NCI-H2171 (cell line): ENCODE data around the gene GABRD.

Source experiments
- DNase-seq: peaks from one replicate; lab custom pipeline; 2025; lab: John Stamatoyannopoulos, UW

GABRD gene

DNA sequence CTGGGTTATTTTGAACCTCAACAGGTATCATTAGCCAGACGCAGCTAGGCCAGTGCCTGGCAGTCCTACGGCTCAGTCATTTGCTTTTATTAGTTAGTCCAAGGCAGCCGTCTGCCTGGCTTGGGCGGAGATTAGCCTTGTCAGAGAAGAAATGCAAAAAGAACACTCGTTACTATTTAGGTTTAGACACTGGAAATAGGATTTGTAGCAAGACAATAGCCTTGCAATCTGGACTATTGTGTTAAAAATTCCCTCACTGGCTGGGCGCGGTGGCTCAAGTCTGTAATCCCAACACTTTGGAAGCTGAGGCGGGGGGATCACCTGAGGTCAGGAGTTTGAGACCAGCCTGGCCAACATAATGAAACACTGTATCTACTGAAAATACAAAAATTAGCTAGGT is 20.1 kb downstream of the GABRD start:
- no peak for DNase-seq

DNA sequence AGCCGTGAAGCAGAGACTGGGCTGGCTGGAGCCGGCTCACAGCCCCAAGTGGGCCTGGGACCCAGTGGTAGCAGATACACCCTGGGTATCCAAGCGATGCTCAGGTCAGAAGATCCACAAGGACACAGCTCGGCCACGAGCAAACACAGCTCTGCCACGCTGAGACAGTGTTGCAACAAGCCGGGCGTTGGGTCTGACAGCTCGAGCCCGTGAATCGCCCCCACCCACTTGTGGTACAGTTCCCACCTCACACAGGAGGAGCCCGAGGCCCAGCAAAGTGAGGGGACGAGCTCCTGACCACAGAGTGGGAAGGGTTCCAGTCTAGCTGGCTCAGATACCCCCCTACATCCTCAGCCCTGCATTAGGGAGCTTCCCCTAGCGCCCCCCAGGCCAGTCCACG is 22.2 kb downstream of the GABRD start:
- no peak for DNase-seq

DNA sequence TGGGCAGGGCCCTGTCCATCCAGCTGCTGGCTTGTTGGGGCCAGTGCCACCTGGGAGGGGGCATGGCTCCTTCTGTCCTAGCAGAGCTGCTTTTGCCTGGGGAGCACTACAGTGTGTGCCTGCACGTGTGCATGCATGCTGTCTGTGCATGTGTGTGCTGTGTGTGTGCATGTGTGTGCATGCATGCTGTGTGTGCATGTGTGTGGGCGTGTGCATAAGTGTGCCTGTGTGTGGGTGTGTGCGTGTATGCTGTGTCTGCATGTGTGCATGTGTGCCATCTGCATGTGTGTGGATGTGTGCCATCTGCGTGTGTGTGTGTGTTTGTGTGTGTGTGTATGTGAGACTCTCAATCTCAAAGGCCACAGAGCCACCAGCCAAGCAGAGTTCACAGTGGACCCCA is 22.7 kb downstream of the GABRD start:
- DNase-seq = no peak

DNA sequence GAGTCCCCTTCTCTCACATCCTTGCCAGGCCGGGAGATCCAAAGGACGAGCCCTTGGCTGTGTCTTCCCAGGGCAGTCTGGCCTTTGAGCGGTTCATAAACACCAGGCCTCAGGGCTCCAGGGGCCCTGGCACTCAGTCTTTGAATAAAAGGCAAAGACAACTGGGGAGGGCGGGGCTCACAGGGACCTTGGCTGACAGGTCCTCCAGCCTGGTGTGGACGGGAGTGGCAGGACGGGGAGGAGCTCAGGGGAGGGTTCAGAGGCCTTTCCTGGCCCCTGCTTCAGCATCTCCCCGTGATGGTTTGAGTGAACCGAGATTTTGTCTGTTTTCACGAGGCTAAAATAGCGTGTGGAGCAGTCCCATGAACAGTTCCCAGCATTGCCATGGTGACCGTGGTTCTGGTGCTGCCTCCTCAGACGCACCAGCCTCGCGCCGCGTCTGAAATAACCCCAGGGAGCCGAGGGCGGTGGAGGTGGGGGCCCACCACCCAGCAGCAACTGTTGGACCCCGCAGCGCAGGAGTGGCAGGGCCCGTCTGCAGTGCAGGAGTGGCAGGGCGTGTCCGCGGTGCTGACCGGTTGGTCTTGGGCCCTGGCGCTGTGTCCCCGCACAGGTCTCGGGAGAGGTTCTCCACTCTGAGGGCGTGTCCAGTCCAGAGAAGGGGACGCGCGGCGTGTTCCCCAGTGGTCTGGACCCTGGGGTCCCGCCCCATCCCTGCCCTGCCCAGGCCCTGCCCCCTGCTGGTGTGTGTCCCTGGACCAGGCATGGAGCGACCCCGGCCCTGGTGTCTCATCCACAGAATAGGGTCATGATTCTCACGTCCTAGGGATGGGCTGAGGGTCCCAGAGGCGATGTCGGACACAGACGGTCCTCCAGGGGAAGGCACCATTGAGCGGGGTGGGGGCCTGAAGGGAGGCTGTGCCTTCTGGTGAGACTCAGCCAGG is 24.0 kb downstream of the GABRD start:
- DNase-seq = no peak

DNA sequence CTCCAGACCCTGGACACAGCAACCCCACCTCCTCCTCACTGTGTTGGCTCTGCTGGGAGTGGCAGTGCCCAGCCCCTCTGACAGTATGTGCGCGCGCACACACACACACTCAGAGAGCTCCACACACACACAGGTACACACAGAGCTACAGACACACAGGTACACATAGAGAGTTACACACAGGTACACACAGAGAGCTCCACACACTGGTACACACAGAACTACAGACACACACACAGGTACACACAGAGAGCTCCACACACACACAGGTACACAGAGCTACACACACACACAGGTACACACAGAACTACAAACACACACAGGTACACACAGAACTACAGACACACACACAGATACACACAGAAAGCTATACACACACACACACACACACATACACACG is 24.7 kb downstream of the GABRD start:
- no peak for DNase-seq

DNA sequence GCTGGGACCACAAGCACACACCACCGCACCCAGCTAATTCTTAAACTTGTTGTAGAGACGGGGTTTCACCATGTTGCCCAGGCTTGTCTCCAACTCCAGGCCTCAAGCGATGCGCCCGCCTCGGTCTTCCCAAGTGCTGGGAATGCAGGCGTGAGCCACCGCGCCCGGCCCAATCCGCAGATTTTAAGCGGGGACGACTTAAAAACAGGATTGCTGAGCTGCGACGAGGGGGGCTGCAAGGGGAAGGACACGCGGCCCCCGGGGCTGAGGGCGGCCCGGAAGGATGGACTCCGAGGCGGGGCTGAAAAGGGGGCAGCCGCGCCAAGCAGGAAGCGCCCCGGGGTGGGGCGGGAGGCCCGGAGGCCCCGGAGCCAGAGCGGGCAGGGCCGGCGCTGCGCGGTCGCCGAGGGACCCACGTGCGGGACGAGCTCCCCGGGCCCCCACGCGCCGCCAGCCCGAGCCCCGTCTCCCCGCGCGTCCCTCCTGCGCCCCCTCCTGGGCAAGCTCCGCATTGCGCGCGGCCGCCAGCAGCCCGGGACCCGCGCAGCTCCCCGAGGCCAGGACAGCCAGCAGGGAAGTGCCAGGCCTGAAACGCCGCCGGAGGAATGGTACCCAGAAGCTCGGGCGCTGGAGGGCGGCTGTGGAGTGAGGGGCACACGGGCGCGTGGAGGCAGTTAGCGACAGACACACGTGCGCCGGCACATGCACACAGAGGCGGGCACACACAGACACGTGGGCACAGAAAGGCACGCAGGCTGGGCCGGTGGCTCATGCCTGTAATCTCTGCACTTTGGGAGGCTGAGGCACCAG is 25.6 kb downstream of the GABRD start:
- peak; percentile 56 for DNase-seq

DNA sequence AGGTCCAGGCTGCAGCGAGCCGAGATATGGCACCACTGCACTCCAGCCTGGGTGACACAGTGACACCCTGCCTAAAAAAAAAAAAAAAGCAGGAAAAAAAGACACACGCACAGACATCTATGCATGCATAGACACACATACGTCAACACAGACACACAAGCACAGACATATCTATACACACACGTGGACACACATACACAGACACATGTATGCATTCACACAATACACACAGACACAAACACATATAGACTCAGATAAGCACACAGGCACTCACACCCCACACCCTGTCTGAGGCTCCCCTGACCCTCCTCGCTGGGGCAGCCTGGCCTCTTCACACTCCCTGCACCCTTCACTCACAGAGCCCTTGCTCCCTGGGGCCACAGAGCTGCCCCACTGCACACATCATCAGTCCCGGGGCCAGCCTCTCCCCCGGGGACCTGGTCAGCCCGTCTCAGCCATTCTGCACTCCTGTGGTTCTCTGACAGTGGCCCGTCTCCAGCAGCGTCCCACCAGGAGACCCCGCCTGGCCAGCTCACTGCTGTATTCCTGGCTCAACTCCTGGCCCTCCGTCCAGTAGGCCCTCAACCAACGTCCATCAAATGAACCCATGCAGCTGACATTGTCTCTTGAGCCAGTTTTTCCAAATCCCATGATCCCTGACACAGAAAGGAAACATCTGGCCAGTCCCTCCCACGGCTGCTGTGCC is 26.5 kb downstream of the GABRD start:
- DNase-seq = no peak

DNA sequence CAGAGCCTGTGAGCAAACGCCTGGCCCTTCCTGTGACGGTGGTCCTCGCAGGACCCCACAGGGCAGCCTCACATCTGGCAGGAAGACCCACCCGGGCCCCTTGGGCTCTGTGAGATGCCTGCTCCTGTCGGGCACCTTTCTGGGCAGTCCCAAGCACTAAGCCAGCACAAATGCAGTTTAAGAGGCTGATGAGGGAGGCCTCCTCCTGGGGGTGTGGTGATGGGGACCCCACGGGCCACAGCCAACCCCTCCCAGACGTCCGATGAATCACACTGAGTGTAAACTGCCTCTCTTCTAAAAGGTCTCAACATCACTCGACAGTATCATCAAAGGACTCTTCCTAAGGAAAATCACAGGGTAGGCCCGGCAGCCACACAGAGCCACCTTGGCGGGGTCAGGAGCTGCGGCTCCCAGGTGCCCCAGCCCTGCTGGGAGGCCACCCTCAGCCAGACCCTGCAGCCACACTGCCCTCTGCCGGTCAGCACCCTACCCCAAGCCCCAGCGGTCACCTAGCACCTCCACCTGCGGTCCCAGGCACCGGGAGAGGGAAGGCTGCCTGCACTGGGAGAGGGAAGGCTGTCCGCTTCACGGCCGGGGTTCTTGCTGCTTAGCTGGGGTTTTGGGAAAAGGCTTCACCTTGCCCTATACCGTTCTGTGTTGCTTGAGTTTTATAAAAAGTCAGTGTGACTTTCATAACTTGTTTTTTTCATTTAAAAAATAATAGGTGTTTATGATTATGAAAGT is 27.2 kb downstream of the GABRD start:
- no peak for DNase-seq

DNA sequence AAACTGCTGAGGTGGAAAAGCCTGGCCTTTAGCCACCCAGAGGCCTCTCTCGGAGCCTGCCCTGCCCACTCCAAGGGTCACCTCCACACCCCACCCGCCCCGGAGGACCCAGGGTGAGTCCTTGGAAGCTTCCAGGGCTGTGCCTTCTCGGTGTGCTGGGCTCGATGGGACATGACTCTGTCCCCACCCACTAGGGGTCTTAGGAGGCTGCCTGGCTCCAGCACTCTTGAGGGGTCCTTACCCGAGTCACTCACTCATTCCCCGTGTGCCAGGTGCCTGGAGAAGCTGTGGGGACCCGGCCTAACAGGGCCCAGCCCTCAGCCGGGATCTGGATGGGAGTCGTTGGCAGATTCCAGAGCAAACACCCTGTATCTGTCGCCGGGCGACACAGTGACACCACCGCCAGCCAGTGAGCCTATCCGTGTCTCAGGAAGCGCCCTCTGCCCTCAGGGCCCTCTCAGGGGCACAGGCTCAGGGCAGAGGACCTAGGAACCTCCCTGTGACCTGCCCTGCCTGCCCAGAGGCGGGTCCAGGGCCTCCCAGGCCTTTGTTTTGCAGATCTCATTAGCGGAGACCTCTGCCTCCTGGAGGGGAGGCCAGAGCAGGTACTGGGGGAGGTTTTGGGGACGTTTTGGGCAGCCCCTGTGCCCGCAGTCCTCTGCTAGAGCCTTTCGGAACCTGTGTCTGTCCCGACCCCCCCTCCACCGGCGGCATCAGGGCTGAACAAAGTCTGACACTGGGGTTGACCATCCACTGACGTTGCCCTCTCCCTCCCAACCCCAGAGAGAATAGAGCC is 28.0 kb downstream of the GABRD start:
- no peak for DNase-seq

DNA sequence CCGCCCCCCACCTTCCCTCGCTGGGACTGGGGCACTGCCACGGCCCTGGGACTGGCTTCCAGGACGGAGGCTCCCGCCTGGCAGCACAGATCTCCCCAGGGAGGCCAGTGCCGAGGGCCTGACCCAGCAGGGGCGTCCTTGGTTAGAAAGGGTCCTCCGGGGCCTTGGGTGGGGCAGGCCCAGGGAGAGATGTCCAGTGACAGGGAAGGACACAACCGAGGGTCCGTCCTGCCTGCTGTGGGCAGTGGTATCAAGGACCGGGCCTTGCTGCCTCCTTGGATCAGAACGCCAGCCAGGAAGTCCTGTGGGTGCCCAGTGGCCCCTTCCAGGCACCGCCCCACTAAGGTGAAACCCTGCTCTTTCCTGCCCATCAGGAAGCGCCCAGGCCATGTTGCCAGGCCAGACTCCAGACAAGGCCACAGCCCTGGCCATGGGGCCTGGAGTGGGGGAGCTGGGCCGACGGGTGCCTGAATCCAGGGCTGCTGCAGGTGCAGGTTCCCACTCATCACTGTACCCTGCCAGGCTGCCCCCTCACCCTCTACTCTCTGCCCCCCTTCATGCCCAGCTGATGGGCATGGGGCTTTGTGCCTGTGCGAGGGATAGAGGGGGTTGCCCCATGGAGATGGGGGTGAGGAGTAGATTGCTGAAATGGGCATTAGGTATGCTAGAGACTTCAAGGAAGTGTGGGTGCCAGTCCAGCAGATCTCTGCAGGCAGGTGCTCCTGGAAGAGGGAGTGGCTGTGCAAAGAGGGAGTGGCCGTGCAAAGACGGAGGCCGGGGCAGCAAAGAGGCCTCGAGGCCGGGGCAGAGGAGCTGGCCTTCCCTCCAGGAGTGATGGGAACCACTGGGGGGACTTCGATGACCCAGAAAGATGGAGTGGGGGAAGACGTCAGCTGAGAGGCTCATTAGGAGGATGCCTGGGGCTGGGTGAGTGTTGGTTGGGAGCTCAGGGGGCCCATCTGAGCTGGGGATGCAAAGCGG is 28.9 kb downstream of the GABRD start:
- no peak for DNase-seq

DNA sequence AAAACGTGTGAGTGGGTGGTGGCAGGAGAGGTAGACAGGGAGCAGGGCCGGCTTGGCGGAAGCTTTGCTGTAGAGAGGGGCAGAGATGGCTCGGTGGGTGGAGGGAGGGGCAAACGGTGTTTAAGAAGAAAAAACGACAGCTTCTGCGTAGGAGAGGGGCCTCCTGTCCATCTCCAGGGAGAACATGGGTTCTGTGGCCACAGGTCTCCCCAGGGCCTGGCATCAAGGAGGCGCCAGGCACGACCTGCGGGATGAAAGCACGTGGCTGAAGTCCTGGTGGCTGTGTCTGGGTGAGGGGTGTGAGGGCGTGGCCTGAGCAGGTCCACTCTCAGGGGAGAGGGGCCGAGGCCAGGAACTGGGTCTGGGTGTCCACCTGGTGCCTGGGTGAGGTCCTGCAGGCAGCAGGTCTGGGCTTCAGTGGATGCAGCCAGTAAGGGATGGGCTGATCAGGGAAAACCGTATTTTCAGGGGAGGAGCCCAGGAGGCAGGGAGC is 30.1 kb downstream of the GABRD start:
- DNase-seq = no peak

DNA sequence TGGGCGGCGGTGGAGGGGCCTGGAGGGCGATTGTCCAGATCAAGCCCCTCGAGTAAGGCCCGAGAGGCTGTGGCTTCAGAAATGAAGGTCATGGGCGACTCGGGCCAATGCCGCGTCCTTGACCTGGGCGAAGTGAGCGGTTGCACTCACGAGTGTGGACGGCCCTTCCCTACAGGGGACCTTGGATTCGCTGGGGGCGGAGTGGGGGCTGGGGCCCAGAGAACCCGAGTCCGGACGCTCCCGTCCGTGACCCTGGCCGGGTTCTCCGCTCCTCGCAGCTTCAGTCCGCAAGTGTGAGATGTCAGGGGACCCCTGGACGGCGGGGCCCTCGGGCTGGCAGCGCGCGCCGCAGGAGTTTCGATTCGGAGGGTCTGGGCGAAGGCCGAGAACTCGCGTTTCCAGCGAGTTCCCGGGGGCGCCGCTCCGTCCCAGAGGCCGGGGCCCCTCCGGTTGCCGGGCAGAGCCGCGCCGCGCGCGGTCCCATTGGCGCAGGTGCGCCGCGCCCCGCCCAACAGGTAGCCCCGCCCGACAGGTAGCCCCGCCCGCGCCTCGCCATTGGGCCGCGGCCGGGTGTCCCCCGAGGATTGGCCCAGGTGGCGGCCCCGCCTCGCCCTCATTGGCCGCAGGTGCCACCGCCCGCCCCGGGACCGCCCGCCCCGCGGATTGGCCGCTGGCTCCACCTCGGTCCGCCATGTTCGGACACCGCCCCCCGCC is 30.7 kb downstream of the GABRD start, which contains the start of gene PRKCZ:
Gene PRKCZ (plus strand): TSS at position 694 of the 714 bp plus-strand sequence. CDS start 220 bp downstream, outside the sequence.
- peak; percentile 92 for DNase-seq

DNA sequence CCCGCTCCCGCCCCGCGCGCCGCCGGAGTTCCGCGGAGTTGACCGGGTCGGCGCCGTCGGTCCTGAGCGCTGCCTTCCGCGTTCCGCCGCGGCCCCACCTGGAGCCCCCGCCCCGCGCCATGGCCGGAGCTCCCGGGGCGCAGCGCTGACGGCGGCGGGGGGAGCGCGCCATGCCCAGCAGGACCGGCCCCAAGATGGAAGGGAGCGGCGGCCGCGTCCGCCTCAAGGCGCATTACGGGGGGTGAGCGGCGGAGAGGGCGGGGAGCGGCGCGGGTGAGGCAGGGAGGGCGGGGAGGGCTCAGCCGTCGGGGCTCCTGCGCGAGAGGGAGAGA is 31.3 kb downstream of the GABRD start:
- peak; percentile 70 for DNase-seq

DNA sequence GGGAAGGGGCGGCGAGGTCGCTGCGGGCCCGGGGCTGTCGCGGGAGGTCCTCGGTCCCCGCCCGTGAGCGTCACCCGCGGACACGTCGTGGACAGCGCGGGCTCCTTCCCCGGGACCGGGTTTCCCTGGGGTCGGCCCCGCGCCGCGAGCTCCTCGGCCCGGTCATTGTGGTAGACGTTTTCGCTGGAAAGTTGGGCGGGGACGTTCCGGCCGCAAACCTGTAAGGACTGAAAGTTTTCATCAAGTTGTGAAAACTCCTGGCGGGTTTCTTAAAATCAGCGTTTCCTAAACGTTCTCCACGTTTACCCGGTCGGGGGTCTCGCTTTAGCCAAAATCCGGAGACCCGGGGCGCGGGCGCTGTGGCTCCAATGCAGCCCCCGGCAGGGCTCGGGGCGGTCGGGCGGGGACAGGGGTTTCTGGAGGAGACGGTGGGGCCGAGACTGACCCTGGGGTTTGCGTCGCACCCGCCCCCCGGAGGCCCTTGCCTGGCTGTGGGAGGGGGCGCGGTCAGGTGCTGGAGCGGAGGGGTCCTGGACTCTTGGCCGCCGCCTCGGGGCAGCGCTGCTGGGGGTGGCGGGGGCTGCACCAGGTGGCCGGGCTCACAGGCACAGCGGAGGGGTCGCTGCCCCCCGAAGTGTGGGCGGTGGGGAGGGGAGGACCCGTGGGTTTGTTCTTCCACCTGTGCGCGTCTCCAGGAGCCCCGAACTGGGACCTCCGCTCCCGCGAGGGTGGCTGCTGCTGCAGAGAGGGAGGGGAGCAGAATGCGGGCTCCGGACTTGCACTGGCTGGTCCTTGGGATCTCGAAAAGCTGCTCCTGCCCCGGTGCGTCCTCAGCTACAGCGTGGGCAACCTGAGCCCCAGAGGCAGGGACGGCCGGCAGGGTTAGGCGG is 31.9 kb downstream of the GABRD start:
- no peak for DNase-seq

DNA sequence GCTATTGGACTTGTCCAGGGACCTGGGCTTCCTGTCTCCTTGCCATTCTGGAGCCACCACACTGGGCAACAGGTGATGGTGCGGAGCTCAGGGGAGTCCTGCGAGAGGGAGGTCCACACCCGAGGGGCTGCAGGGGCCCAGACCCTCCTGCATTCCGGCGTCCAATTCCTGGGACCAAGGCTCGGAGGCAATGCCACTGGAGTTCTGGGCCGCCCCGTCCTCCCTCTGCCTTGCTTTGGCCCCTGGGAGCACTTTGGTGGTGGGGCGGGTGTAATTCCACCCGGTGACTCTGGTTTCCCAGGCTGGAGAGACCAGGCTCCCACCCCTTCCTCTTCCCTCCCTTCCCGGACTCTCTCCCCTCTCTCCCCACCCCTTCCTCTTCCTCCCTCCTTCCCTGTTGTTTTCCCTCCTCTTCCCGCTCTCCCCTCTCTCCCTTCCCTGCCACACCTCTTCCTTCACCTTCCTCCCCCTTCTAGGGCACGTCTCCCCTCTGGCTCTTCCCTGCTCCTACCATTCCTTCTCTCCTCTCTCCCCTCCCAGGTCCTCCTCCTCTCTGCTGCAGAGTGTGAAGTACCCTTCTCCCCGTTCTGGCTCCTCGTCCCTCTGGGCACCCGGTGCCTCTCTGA is 33.0 kb downstream of the GABRD start:
- no peak for DNase-seq

DNA sequence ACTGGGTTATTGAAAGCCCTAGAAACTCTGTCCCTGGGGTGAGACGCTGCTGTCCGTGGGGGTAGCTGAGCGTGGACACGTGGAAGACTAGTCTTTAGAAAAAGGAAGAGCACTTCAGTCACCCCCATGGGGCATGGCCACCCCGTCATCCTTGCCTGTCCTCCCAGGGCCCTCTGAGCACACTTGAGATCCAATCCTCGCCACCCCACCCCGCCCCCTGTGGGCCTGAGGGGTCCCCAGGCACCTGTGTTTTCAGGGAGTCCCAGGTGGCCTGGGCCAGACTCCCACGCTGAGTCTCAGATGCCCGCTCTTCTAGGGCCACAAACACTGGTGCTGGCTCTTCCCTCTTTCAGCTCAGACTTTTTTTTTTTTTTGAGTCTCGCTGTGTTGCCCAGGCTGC is 33.6 kb downstream of the GABRD start:
- DNase-seq = no peak

DNA sequence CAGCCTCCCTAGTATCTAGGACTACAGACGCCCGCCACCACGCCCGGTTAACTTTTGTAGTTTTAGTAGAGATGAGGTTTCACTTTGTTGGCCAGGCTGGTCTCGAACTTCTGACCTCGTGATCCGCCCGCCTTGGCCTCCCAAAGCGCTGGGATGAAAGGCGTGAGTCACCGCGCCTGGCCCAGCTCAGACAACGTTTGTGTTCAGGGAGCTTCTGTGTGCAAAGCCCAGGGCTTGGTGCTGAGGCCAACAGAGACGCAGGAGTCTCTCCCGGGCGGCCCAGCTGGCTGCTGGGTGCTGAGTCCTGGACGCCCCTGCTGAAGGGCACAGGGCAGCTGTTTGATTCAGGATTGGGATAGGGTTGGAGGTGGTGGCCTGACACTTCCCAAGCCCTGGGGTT is 34.1 kb downstream of the GABRD start:
- DNase-seq = no peak
